Thyroid gland (tissue), 4 donors: ENCODE results near the gene PLEKHN1.

ENCODE experiments used
- POLR2A ChIP-seq, 2 donors: fragments of 450-650 bp; IDR thresholded peaks; one replicate each; pipeline ENCODE4 v1.6.1; 2017; ENCODE audit warnings: antibody characterized with exemption in 2 of 2, mild to moderate bottlenecking in 2 of 2, moderate library complexity in 1 of 2
- TF ChIP-seq, protein P1 (sequence below), 6 experiments: fragments of 200-600 bp in 3 of 6; fragments of 450-650 bp in 3 of 6; sonication (generic) in 3 of 6; IDR thresholded peaks; one replicate each; pipeline ENCODE4 v1.5.1; 2016 to 2019; ENCODE audit warnings: antibody characterized with exemption in 6 of 6, mild to moderate bottlenecking in 2 of 6, inconsistent platforms in 1 of 6, moderate library complexity in 1 of 6

DNA sequence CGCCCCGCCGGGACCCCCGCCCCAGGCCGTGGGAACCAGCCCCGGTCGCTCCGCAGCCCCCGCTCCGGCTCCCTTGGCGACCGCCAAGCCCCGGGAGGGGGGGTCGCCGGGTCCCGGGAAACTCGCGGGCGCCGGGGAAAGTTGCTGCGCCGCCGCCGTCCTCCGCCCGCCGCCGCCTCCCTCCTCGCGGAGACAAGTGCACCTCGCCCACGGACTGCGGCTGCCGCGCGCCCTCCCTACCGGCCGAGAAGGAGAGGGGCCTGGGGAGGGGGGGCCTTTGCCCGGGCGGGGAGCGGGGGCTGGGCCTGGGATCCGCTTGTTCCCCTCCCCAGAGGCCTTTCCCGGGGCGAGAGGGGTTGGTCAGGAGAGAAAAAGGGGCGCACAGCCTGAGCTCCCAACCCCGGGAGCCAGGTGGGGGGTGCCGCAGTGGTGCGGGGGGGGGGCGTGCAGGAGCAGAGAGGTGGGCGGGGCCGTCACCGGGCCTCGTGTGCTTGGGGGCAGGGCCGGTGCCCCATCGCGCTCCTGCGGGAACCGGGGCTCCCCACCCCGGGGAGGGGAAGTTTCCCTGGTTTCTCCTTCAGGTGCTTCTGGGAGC, 54.2 kb downstream of the PLEKHN1 start:
- TF ChIP-seq POLR2A (IDR thresholded peaks at IDR 0.05) = no peak
- TF ChIP-seq, protein P1, sequence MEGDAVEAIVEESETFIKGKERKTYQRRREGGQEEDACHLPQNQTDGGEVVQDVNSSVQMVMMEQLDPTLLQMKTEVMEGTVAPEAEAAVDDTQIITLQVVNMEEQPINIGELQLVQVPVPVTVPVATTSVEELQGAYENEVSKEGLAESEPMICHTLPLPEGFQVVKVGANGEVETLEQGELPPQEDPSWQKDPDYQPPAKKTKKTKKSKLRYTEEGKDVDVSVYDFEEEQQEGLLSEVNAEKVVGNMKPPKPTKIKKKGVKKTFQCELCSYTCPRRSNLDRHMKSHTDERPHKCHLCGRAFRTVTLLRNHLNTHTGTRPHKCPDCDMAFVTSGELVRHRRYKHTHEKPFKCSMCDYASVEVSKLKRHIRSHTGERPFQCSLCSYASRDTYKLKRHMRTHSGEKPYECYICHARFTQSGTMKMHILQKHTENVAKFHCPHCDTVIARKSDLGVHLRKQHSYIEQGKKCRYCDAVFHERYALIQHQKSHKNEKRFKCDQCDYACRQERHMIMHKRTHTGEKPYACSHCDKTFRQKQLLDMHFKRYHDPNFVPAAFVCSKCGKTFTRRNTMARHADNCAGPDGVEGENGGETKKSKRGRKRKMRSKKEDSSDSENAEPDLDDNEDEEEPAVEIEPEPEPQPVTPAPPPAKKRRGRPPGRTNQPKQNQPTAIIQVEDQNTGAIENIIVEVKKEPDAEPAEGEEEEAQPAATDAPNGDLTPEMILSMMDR (IDR thresholded peaks at IDR 0.05) = no peak
